HG02678 (cell line): Measurements from ENCODE around the gene ARL5C.

Source experiments
- ATAC-seq: cut with Tn5 transposase; IDR thresholded peaks from one replicate; pipeline ENCODE4 v1.9.1; 2021; ENCODE audit warnings: mild to moderate bottlenecking, moderate library complexity; ENCODE audit not compliant: unreplicated experiment

Gene ARL5C

DNA sequence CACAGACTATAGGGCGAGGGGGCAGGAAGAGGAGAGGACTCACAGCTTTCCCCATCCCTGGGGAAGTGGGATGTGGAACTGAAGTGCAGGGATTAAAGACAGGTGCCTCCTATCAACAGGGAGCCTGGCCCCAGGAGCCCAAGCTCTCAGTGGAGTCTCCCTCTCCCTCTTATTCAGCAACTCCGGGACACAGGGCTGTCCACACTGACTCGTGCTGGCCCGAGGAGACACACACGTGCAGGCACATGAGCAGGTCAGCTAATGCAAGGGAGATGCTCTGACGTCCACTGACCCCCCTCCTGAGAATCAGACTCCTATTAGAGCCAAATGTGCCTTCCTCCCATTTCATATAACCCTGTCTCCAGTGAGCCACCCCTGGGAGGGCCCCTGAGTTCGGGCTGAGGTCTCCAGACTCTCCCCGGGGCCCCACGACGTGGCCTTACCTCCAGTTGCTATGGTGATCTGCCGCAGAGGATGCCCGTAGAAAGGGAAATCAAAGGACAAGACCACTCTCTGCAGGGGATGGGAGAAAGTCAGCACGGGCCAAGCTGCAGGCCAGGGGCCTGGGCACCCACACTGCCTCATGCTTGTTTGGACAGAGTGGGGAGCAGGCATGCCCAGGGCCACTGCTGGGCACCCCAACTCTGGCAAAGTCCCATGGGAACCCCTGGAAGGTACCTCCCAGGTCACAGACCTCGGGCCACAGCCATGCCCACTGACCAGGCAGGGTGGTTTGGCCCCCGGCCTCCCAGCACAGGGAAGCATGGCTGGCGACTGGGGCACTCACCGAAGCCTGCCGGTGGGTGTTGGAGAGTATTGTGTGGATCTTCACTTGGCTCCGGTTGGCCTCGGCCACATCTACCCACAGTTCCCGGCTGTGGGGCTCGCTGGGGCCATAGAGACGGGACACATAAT lies 57.2 kb downstream of the ARL5C start:
- no peak for ATAC-seq

DNA sequence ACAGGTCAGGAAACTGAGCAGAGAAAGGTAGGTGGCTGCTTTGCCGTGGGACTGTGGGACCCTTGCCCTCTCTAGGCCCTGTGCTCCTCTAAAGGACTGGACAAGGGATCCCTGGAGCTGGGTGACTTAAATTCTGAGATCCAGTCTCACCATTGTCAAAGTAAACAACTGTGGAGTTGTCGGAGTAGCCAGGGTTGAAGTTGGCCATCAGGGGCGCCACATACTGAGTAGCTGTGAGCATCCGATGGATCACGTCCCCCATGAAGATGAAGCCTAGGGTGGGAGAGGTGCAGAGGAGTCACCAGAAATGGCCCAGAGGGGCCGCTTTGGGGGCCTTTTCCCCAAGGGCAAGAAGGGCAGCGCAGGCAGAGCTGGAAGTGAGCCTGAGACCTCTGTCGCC lies 58.0 kb downstream of the ARL5C start:
- no peak for ATAC-seq

DNA sequence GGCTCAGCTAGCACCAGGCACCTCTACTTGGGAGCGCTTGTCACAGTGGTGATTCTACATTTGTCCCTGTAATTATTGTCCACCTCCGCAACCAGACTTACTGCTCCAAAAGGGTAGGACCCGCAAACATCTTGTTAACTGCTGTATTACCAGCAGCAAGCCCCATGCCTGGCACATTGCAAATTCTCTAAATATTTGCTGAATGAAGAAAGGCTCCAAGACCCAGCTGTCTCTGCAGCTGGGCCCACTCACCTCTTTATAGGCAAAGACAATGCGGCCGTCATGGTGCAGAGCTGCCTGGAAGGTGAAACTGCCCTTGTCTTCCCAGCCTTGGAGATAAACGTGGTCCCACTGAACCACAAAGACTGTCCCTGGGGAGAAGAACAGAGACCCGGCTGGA lies 58.8 kb downstream of the ARL5C start:
- no peak for ATAC-seq
